GM19025 (cell line): Measurements from ENCODE around the gene GUCA2B.

ENCODE experiments used
- ATAC-seq: cut with Tn5 transposase; IDR thresholded peaks from one replicate; pipeline ENCODE4 v1.9.1; 2021; ENCODE audit warnings: mild to moderate bottlenecking, low read depth, moderate library complexity; ENCODE audit not compliant: unreplicated experiment

Gene GUCA2B

GRCh38 chr1:42165511-42166210 is 12.5 kb downstream of the GUCA2B start:
- ATAC-seq: no peak

DNA sequence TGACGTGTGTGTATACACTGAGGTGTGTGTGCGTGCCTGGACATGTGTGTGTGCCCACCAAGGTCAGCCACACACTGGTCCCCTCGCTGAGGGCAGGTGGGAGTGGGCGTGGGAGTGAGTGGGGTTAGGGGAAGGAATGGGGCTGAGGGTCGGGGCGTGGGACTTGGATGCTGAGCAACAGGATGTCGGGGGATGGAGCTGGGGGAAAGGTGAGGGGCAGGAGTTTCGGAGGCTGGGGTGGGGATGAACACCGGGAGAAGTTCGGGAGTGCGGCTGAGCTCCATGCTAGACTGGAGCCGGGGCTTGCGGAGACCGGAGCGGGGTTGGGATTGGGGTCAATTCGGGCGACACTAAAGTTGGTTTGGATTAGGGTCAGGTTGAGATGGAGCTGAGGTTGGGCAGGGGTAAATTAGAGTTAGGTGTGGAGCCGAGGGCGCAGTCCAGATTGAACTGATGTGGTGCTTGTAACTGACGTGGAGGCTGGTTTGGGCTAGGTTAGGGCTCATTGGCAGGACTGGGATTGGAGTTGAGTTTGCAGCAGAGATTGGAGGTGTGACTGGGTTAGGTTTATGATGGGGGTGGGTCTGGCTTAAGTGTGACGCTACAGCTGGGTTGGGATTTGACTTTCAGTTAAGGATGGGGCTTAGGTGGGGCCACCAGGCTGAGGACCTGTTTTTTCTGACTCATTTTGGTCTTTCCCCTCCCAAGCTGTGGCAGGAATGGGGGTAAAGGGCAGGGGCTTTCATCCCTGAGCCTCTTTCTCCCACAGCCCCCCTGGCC is 14.6 kb downstream of the GUCA2B start:
- ATAC-seq: no peak

- ATAC-seq: no peak
Observed at GRCh38 chr1:42168391-42168670, 15.1 kb downstream of the GUCA2B start.

GRCh38 chr1:42168763-42169162 is 15.6 kb downstream of the GUCA2B start:
- no peak for ATAC-seq

DNA sequence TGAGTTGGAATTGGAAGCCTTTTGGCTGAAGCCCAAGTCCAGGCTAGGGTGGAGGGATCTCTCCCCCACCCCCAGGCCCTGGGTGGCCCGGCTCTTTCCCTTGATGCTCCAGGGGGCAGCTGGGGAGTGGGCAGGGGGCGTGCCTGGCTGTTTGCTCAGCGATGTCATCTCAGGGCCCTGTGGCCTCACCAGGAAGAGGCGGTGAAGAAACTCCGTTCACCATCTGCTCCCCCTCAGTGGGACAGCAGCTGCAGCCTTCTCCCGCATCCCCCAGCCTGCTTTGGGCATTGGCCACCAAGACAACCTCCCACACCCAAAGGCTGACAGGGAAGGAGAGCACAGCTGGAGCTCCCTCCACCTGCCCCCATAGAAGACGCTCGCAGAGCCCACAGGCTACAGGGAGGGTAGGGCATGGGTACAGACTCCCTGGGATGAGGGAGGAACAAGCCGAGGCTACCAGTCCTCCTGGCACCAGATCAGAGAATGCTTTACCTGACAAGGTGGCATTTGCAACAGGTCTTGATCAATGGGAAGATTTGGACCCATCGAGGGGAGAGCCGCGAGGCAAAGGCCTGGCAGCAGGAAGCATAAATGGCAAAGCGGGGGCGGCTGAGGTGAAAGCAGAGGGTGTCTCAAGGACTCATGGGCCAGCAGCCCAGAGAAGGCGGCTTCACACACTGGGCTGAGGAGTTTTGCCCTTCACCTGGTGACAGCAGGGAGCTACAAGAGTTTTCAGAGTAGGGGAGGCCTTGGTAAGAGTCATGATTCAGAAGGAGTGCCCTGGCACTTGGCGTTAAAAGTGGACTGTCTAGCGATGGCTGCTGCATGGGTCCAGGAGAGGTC is 17.8 kb downstream of the GUCA2B start:
- no peak for ATAC-seq

DNA sequence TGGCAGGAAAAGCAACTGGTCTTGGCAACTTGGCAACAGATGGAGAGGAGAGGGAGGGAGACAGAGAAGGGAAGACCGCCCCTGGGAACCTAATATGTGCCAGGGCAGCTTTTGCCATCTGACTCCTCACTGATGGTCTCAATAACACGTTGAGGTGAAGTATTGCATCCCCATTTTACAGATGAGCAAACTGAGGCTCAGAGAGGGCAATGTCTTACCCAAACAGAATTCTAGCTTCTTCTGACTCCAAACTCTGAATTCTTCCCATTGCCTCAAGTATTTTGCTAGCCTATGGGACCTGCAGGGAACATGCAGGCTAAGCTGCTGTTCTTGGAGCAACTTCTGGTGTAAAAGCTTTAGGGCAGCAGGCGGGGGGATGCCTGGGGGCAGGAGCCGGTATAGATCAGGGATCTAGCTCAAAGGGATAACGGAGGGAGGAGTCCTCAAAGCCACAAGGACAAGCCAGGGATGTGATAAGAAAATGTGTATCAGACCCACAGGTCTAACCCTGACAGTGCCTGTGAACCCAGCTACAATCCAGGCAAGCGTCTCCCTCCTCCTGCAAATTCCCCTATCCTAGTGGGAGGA is 18.6 kb downstream of the GUCA2B start:
- ATAC-seq: no peak

DNA sequence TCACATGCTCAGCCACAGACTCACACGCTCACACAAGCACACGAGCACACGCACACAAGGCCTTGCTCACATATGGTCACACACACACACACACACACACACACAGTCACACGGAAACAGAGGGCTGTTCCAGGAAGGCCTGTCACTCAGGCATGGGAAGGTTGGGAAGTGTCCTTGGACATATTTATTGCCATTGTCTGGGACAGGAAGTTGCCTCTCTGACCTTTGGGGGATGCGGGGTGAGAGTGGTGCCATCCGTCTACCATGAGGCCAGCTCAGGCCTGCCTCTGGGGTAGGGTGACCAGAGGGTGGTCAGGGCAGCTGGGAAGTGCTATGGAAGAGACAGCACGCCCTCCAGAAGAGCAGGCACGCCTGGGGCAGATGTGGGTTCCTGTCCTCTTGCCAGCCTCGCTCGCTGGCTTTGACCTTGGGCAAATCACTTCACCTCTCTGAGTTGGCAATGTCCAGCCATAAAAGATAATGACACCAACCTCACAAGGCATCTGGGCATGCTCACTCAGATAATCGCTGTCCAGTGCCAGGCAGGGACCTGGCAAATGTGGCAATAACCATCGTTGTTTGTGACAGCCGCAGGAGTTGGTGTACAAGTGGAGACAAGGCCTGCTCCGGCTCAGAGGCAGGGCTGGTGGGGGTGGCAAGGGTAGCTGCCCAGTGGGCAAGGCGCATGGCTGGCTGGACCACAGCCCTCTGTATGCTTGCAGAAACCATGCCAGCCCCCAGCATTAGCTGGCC is 19.3 kb downstream of the GUCA2B start:
- no peak for ATAC-seq

GRCh38 chr1:42173155-42173933 is 20.1 kb downstream of the GUCA2B start:
- no peak for ATAC-seq

- no peak for ATAC-seq
Observed at GRCh38 chr1:42173961-42174735, 20.9 kb downstream of the GUCA2B start.

GRCh38 chr1:42175314-42176054 is 22.3 kb downstream of the GUCA2B start:
- ATAC-seq: no peak

- no peak for ATAC-seq
Observed at GRCh38 chr1:42176902-42177519, 23.8 kb downstream of the GUCA2B start.

DNA sequence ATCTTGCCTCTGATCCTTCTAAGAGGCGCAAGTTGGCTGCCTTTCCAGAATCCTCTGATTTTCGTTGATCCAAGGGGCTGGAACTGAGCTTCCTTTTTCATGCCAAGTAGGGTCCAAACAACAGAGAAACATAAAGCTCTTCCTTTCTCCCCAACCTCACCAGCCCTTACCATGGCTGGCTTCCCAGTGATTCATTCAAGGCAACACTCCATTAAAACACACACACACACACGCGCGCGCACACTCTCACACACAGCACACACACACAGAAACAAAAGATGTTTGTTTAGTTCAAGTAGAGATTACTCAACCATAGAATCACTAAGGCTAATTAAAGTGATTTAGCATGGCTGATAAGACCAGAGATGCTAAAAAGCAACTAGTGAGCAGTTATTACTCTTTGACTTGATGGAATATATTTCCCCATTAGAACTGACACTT is 24.4 kb downstream of the GUCA2B start:
- no peak for ATAC-seq

- no peak for ATAC-seq
Observed at GRCh38 chr1:42178249-42178648, 25.0 kb downstream of the GUCA2B start.

- no peak for ATAC-seq
Observed at GRCh38 chr1:42179275-42179674, 26.1 kb downstream of the GUCA2B start.

DNA sequence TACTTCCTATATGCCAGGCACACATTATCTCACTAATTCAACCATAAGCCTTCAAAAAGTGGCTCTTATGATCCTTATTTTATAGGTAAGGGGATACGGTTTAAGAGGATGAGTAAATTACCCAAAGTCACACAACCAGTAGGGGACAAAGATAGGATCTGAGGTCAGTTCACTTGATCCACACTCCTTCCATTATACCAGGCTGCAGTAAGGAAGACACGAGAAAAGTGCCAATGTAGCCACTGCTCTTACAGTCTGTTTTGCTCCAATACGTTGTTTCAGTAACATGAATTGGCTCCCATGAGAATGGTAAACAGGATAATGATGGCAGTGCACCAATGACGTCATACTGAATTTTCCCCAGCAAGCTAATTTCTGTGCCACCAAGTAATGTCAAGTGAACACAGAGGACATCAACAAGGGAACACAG is 26.7 kb downstream of the GUCA2B start:
- ATAC-seq: no peak

GRCh38 chr1:42181687-42182086 is 28.5 kb downstream of the GUCA2B start:
- ATAC-seq: no peak

- no peak for ATAC-seq
Observed at GRCh38 chr1:42183210-42183956, 30.2 kb downstream of the GUCA2B start.
